OCI-LY3 (cell line): ENCODE data around the gene MACO1.
A peak's percentile ranks its signal among the peaks of the same experiment; 100 is the strongest.

Experiments used
- H2AFZ ChIP-seq: fragments of 200-600, 300-600 bp; shearing (Covaris generic); 2 replicates; pipeline ENCODE4 v1.6.0; 2014; ENCODE audit warnings: antibody characterized with exemption, low read depth, low read length
- H3K27ac ChIP-seq: fragments of 200-600, 300-600 bp; sonication (generic); 2 replicates; pipeline ENCODE4 v1.5.1; 2014; ENCODE audit warnings: mild to moderate bottlenecking, low read length, moderate library complexity, mixed read lengths
- H3K27me3 ChIP-seq: fragments of 200-600, 300-600 bp; sonication (generic); 2 replicates; pipeline ENCODE4 v1.6.1; 2014; ENCODE audit warnings: low read depth, low read length, mixed read lengths
- H3K36me3 ChIP-seq: fragments of 200-600, 300-600 bp; sonication (generic); replicated peaks from 2 replicates; pipeline ENCODE3; 2014; ENCODE audit warnings: low read depth, low read length, mixed read lengths
- H3K4me1 ChIP-seq: fragments of 300-600, 200-600 bp; sonication (generic); 2 replicates; pipeline ENCODE4 v1.6.1; 2014; ENCODE audit warnings: low read length, mixed read lengths
- H3K4me2 ChIP-seq: fragments of 200-600, 300-600 bp; sonication (generic); 2 replicates; pipeline ENCODE4 v1.6.1; 2014; ENCODE audit warnings: low read length, mixed read lengths
- H3K4me3 ChIP-seq: fragments of 300-600, 200-600 bp; sonication (generic); 2 replicates; pipeline ENCODE4 v1.5.1; 2014; ENCODE audit warnings: antibody characterized with exemption, mild to moderate bottlenecking, low read length, moderate library complexity
- H3K79me2 ChIP-seq: fragments of 300-600, 200-600 bp; shearing (Covaris generic); 2 replicates; pipeline ENCODE4 v1.6.1; 2014; ENCODE audit warnings: mild to moderate bottlenecking, low read length, mixed read lengths
- H3K9ac ChIP-seq: fragments of 300-600, 200-600 bp; shearing (Covaris generic); 2 replicates; pipeline ENCODE4 v1.6.0; 2014; ENCODE audit warnings: mild to moderate bottlenecking, low read length, moderate library complexity
- H3K9me3 ChIP-seq: fragments of 200-600, 300-600 bp; shearing (Covaris generic); 2 replicates; pipeline ENCODE4 v1.6.1; 2014; ENCODE audit warnings: low read length, mixed read lengths; ENCODE audit not compliant: insufficient read depth
- H4K20me1 ChIP-seq: fragments of 200-600, 300-600 bp; sonication (generic); 2 replicates; pipeline ENCODE4 v1.6.1; 2016; ENCODE audit warnings: low read length, mixed read lengths; ENCODE audit not compliant: insufficient read depth
- EZH2phosphoT487 ChIP-seq: fragments of 200-600 bp; shearing (Covaris generic); IDR thresholded peaks from 2 replicates; pipeline ENCODE4 v1.6.1; 2018; ENCODE audit warnings: antibody characterized with exemption, mixed run types, low read depth
- TF ChIP-seq, protein P1 (sequence below): fragments of 200-600, 300-600 bp; sonication (generic); IDR thresholded peaks from 2 replicates; pipeline ENCODE4 v1.5.1; 2014; ENCODE audit warnings: antibody characterized with exemption, low read length, low read depth

MACO1 gene

DNA sequence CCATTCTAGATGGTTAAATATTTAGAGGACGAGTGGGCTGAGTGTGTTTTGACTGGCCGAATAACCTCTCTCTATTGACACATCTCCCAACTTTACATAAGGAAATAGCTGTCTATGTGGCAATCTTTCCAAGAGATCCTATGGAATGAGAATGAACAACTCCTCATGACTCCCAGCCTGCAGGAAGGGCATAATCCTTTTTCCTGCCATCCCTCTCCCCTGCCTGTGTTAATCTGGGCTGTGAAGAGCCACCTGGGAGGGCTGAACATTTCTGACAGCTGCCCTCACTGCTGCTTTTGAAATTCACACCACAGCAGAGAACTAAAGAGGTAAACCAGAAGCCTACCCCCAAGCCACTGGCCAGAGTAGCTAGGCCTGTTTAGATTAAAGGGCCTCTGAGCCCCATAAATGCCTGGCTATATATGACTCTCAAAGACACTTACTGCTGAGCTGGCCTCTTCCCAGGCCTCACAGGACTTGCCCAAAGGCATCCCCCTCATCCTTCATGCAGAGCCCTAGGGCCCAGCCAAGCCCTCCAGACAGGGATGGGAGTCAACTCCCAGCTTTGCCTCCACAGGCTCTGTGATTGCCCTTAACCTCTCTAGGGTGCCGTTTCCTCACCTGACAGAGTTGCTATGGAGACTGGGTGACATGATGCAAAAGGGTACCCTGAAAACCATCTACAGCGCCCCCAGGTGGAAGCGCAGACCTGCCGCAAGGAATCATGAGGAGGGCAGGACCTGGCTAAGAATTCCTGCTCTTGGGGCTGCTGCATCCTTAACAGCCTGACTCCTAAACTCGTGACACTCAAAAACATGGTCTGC, 70.8 kb downstream of the MACO1 start:
- Histone ChIP-seq H3K4me2 (no peak overlapping the region), H3K27ac (no peak overlapping the region), H3K36me3 (peaks cover 25% of the 10 kb centered on the region), H4K20me1 (no peaks in the 10 kb centered on the region), H3K4me1 (no peaks in the 10 kb centered on the region), H3K79me2 (no peaks in the 10 kb centered on the region), H2AFZ (no peak overlapping the region), H3K27me3 (no peaks in the 10 kb centered on the region), H3K9ac (no peak overlapping the region), H3K9me3 (no peaks in the 10 kb centered on the region), H3K4me3 (no peak overlapping the region)
- TF ChIP-seq, protein P1, sequence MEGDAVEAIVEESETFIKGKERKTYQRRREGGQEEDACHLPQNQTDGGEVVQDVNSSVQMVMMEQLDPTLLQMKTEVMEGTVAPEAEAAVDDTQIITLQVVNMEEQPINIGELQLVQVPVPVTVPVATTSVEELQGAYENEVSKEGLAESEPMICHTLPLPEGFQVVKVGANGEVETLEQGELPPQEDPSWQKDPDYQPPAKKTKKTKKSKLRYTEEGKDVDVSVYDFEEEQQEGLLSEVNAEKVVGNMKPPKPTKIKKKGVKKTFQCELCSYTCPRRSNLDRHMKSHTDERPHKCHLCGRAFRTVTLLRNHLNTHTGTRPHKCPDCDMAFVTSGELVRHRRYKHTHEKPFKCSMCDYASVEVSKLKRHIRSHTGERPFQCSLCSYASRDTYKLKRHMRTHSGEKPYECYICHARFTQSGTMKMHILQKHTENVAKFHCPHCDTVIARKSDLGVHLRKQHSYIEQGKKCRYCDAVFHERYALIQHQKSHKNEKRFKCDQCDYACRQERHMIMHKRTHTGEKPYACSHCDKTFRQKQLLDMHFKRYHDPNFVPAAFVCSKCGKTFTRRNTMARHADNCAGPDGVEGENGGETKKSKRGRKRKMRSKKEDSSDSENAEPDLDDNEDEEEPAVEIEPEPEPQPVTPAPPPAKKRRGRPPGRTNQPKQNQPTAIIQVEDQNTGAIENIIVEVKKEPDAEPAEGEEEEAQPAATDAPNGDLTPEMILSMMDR, result peak; percentile 38
- no peak for TF ChIP-seq EZH2phosphoT487

DNA sequence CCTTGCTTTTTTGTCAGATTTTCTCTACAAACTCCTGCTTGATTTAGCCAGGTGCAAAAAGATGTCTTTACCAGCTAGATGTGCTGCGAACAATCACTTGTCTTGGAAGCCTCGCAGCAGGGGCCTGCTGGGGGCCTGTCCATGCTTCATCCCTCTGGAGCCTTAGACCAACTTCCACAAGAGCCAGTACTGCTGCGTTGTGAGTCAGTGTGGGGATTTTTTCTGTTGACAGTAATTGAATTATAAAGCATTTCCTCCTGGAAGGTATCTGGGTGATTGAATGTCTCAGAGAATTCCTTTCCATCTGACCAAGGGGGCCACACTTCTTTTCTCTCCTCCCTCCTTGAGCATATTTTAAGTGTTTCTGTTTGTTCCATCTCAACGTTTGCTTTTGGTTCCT, 72.3 kb downstream of the MACO1 start:
- Histone ChIP-seq H2AFZ (no peak overlapping the region), H3K79me2 (no peaks in the 10 kb centered on the region), H3K9ac (no peak overlapping the region), H3K4me3 (no peak overlapping the region), H3K27ac (no peak overlapping the region), H3K9me3 (no peaks in the 10 kb centered on the region), H3K36me3 (peaks cover 22% of the 10 kb centered on the region), H4K20me1 (no peaks in the 10 kb centered on the region), H3K4me2 (no peak overlapping the region), H3K4me1 (no peaks in the 10 kb centered on the region), H3K27me3 (no peaks in the 10 kb centered on the region)
- TF ChIP-seq, protein P1, result no peak
- no peak for TF ChIP-seq EZH2phosphoT487

DNA sequence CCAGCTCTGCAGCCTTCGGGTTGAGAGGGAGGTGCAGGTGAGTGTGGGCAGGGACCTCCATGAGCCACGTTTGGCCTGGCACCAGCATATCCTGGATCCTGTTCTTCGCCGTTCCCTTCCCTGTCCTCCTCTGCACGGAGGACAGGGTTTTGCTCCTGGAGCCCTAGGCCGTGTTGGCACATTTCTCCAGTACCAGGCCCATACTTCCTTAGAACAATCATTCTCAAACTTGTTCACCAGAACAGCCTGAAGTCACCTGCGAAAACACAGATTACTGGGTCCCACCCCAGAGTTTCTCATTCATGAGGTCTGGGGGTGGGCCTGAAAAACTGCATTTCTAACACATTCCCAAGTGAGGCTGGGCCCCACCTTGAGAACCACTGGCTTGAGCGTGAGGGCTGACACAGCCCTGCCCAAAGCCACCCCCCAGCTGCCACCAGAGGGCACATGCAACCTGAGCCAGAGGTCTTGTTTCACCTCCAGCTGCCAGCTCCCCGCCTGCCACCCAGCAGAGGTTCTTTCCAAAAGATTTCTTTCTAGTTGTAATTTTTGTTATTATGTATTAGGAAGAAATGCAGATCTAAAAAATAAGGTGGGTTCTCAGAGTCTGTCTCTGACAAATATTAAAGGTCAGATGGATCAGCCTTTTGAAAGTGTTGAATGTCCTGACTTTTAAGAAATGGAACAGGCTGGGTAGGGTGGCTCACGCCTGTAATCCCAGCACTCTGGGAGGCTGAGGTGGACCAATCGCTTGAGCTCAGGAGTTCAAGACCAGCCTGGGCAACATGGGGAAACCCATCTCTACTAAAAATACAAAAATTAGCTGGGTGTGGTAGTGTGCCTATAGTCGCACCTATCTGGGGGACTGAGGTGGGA, 73.1 kb downstream of the MACO1 start:
- Histone ChIP-seq H2AFZ (no peak overlapping the region), H3K4me1 (no peaks in the 10 kb centered on the region), H3K4me3 (no peak overlapping the region), H3K36me3 (peaks cover 16% of the 10 kb centered on the region), H3K4me2 (no peak overlapping the region), H3K9ac (no peak overlapping the region), H4K20me1 (no peaks in the 10 kb centered on the region), H3K27ac (no peak overlapping the region), H3K79me2 (no peaks in the 10 kb centered on the region), H3K27me3 (no peaks in the 10 kb centered on the region), H3K9me3 (no peaks in the 10 kb centered on the region)
- TF ChIP-seq, protein P1, result peak; percentile 52
- no peak for TF ChIP-seq EZH2phosphoT487
